SK-N-SH treated with all-trans-retinoic acid at 6 μM for 48 hours (cell line): ENCODE measurements around the gene RAP2A.
A peak's percentile ranks its signal among the peaks of the same experiment; 100 is the strongest.

Experiments used
- ATAC-seq: fragments of 200-7000 bp; cut with Tn5 transposase; 3 replicates; pipeline ENCODE4 v1.9.1; 2020; ENCODE audit warnings: mild to moderate bottlenecking, moderate library complexity
- ARNTL ChIP-seq: fragments of 450-650 bp; formaldehyde crosslinking; IDR thresholded peaks from 2 replicates; pipeline ENCODE4 v1.5.0; 2020; ENCODE audit warnings: low read depth, mild to moderate bottlenecking, moderate library complexity, borderline replicate concordance
- BACH2 ChIP-seq: fragments of 250-450 bp; sonication (Bioruptor Pico); IDR thresholded peaks from 2 replicates; pipeline ENCODE4 v1.9.0; 2021; ENCODE audit warnings: mild to moderate bottlenecking, borderline replicate concordance
- CREB5 ChIP-seq: fragments of 250-450 bp; sonication (Bioruptor Pico); IDR thresholded peaks from 2 replicates; pipeline ENCODE4 v1.5.1; 2020; ENCODE audit warnings: low read depth, mild to moderate bottlenecking, moderate library complexity
- CSDC2 ChIP-seq: fragments of 250-450 bp; sonication (Bioruptor Pico); IDR thresholded peaks from 2 replicates; pipeline ENCODE4 v1.5.0; 2020; ENCODE audit warnings: mild to moderate bottlenecking, moderate library complexity
- CSRNP3 ChIP-seq: fragments of 250-450 bp; sonication (Bioruptor Pico); IDR thresholded peaks from 2 replicates; pipeline ENCODE4 v1.5.1; 2021; ENCODE audit warnings: mild to moderate bottlenecking, moderate library complexity
- GLIS3 ChIP-seq: fragments of 250-450 bp; sonication (Bioruptor Pico); IDR thresholded peaks from 2 replicates; pipeline ENCODE4 v1.5.0; 2020; ENCODE audit warnings: mild to moderate bottlenecking, moderate library complexity
- ISL1 ChIP-seq: fragments of 250-450 bp; sonication (Bioruptor Pico); IDR thresholded peaks from 2 replicates; pipeline ENCODE4 v2.1.2; 2022; ENCODE audit warnings: mild to moderate bottlenecking, moderate library complexity
- OSR1 ChIP-seq: fragments of 250-450 bp; sonication (Bioruptor Pico); IDR thresholded peaks from 2 replicates; pipeline ENCODE4 v1.8.0; 2022; ENCODE audit warnings: moderate library complexity, mild to moderate bottlenecking, inconsistent platforms
- PATZ1 ChIP-seq: fragments of 250-450 bp; sonication (Bioruptor Pico); IDR thresholded peaks from 2 replicates; pipeline ENCODE4 v1.8.0; 2020; ENCODE audit warnings: mild to moderate bottlenecking, moderate library complexity, borderline replicate concordance
- POU6F1 ChIP-seq: fragments of 250-450 bp; sonication (Bioruptor Pico); IDR thresholded peaks from 2 replicates; pipeline ENCODE4 v1.8.0; 2021; ENCODE audit warnings: low read depth, mild to moderate bottlenecking, moderate library complexity, borderline replicate concordance
- RARB ChIP-seq: fragments of 250-450 bp; sonication (Bioruptor Pico); IDR thresholded peaks from 2 replicates; pipeline ENCODE4 v1.8.0; 2021; ENCODE audit warnings: mild to moderate bottlenecking, moderate library complexity
- SNAI2 ChIP-seq: fragments of 250-450 bp; sonication (Bioruptor Pico); IDR thresholded peaks from 2 replicates; pipeline ENCODE4 v1.5.0; 2020; ENCODE audit warnings: mild to moderate bottlenecking, moderate library complexity
- TCF4 ChIP-seq: fragments of 250-450 bp; sonication (Bioruptor Pico); IDR thresholded peaks from 2 replicates; pipeline ENCODE4 v1.8.0; 2021; ENCODE audit warnings: mild to moderate bottlenecking, moderate library complexity, borderline replicate concordance
- TOX ChIP-seq: fragments of 250-450 bp; sonication (Bioruptor Pico); IDR thresholded peaks from 2 replicates; pipeline ENCODE4 v1.8.0; 2021; ENCODE audit warnings: mild to moderate bottlenecking, moderate library complexity, borderline replicate concordance
- TSHZ2 ChIP-seq: fragments of 250-450 bp; sonication (Bioruptor Pico); IDR thresholded peaks from 2 replicates; pipeline ENCODE4 v1.5.0; 2020; ENCODE audit warnings: mild to moderate bottlenecking, moderate library complexity
- ZC3H10 ChIP-seq: fragments of 250-450 bp; sonication (Bioruptor Pico); IDR thresholded peaks from 2 replicates; pipeline ENCODE4 v1.5.1; 2021; ENCODE audit warnings: mild to moderate bottlenecking, moderate library complexity
- ZFP3 ChIP-seq: fragments of 250-450 bp; sonication (Bioruptor Pico); IDR thresholded peaks from 2 replicates; pipeline ENCODE4 v1.5.0; 2020; ENCODE audit warnings: mild to moderate bottlenecking, moderate library complexity
- ZFP30 ChIP-seq: fragments of 450-650 bp; formaldehyde crosslinking; IDR thresholded peaks from 2 replicates; pipeline ENCODE4 v1.5.0; 2022; ENCODE audit warnings: mild to moderate bottlenecking, moderate library complexity
- ZNF565 ChIP-seq: fragments of 450-650 bp; formaldehyde crosslinking; conservative IDR thresholded peaks from 2 replicates; pipeline ENCODE4 v1.5.0; 2020; ENCODE audit warnings: low read depth, mild to moderate bottlenecking, moderate library complexity
- ZNF70 ChIP-seq: fragments of 450-650 bp; formaldehyde crosslinking; IDR thresholded peaks from 2 replicates; pipeline ENCODE4 v1.5.0; 2020; ENCODE audit warnings: mild to moderate bottlenecking, moderate library complexity
- ZNF8 ChIP-seq: fragments of 450-650 bp; formaldehyde crosslinking; IDR thresholded peaks from 2 replicates; pipeline ENCODE4 v1.5.0; 2020; ENCODE audit warnings: mild to moderate bottlenecking, moderate library complexity

Gene RAP2A

GRCh38 chr13:97395447-97396136 is 38.4 kb upstream of the RAP2A start:
- ATAC-seq = no peak; the same call in 2 of the 3 replicates
- TF ChIP-seq GLIS3 (CRISPR knock-in tag) = 0 out of 2 replicates have a peak, but pooled peaks have one; percentile 7
- no peak for TF ChIP-seq TCF4 (CRISPR knock-in tag)
- TF ChIP-seq RARB (CRISPR knock-in tag) = no peak
- no peak for TF ChIP-seq ISL1 (CRISPR knock-in tag)
- no peak for TF ChIP-seq ZNF8
- TF ChIP-seq ZC3H10 (CRISPR knock-in tag) = 0 out of 2 replicates have a peak, but pooled peaks have one; percentile 7
- TF ChIP-seq ZNF70 = no peak
- TF ChIP-seq CSDC2 (CRISPR knock-in tag) = 0 out of 2 replicates have a peak, but pooled peaks have one; percentile 33
- peak; percentile 51; the same call in 1 of the 2 replicates for TF ChIP-seq PATZ1 (CRISPR knock-in tag)
- no peak for TF ChIP-seq CSRNP3 (CRISPR knock-in tag)
- no peak for TF ChIP-seq SNAI2

GRCh38 chr13:97397267-97397666 is 36.7 kb upstream of the RAP2A start:
- no peak for TF ChIP-seq OSR1 (CRISPR knock-in tag)
- no peak for TF ChIP-seq POU6F1 (CRISPR knock-in tag)
- no peak for TF ChIP-seq ZNF8
- no peak for TF ChIP-seq GLIS3 (CRISPR knock-in tag)
- TF ChIP-seq SNAI2 = no peak
- no peak for TF ChIP-seq TSHZ2 (CRISPR knock-in tag)
- TF ChIP-seq PATZ1 (CRISPR knock-in tag) = no peak
- no peak for TF ChIP-seq CREB5 (CRISPR knock-in tag)
- TF ChIP-seq ISL1 (CRISPR knock-in tag) = no peak
- no peak for TF ChIP-seq BACH2 (CRISPR knock-in tag)
- TF ChIP-seq TOX (CRISPR knock-in tag) = no peak
- TF ChIP-seq CSRNP3 (CRISPR knock-in tag) = no peak
- TF ChIP-seq ZNF565 = no peak
- TF ChIP-seq ZC3H10 (CRISPR knock-in tag) = no peak
- no peak for TF ChIP-seq ARNTL (CRISPR knock-in tag)
- no peak for TF ChIP-seq TCF4 (CRISPR knock-in tag)
- TF ChIP-seq CSDC2 (CRISPR knock-in tag) = no peak
- TF ChIP-seq ZNF70 = no peak
- TF ChIP-seq ZFP30 (CRISPR knock-in tag) = no peak
- no peak for TF ChIP-seq ZFP3
- ATAC-seq = no peak
